Inflammatory macrophage treated with lipopolysaccharide for 4 hours (primary cell): ENCODE results near the gene CHP1.
"Not testable (repeated sequence)": the region's sequence is repeated elsewhere in the genome, so short reads cannot be mapped to it uniquely, and the experiment has no call there.

Experiments
- DNase-seq: peaks from one replicate; pipeline ENCODE4 v3.0.0-alpha.2; 2020

CHP1 gene

DNA sequence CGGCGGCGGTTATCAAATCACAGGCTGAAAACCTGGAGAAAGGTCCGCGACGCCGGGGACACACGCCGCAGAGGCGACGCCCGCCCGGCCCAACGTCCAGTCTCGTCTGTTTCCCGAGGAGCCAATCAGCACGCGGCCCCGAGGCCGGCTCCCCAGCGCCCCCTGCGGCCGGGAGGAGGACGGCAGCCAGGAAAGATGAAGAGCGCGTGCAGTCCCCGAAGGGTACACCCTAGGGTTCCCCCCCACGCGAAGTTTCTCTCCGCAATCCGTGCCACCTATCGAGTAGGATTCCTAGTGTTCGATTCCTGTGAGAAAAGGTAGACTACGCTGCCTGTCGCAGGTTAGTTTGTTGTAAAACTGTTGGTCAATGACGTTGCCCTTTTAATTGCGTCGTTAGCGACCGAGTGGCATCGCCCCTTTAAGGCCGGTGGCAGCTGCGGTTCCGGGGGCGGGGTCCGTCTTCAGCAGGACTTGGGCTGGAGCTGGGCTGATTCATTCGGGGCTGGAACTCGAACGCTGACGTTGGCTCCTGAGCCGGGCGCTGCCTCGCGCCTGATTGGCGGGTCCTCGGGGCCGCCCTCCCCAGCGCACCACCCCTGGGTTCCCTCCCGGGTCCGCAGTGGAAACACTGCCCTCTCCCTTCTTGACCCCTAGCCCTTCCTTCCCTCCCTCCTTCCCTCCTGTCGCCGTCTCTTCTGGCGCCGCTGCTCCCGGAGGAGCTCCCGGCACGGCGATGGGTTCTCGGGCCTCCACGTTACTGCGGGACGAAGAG, at the start of gene CHP1, which contains the start of gene EXD1:
CHP1 (plus strand) TSS at position 619 of the 772 bp plus-strand sequence; CDS start at position 734, 115 bp downstream.
EXD1 (minus strand) TSS at position 108 of the 772 bp plus-strand sequence. CDS start 4,182 bp downstream, outside the sequence.
- peak; percentile 99 for DNase-seq

DNA sequence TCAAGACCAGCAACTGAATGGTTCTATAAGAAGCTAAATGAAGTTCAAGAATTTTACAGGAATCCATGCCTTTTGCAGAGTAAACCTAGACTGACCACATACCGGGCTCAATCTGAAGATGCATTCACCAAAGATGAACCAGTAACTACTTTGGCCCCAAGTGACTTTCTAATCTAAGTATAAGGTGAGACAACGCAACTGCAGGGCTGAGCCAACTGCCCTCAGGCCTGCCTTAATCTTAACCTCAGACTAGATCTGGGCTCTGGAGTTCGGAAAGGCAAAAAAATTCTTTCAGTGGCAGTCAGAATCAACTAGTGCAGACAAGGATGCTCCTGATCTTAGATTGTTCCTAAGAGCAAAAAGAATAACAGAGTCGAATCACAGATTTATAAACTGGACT, 48.8 kb upstream of the CHP1 start:
- DNase-seq = no peak

DNA sequence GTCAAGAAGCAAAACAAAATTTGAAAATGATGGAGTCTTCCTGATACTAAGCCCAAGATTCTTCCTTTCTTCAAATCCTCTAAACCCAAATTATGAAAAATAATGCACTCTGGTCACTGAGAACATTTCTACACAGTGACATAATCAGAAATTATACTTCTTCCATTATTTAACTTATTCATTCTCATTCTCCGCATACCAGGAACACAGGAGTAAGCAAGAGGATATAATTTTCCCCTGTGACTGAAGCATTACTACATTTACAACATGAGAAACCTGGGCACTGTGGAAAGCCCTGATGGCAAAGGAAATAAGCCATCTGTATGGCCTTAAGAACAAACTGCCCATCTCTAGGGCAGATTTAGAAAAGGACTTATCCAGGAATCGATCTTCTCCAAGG, 47.5 kb upstream of the CHP1 start:
- no peak for DNase-seq

DNA sequence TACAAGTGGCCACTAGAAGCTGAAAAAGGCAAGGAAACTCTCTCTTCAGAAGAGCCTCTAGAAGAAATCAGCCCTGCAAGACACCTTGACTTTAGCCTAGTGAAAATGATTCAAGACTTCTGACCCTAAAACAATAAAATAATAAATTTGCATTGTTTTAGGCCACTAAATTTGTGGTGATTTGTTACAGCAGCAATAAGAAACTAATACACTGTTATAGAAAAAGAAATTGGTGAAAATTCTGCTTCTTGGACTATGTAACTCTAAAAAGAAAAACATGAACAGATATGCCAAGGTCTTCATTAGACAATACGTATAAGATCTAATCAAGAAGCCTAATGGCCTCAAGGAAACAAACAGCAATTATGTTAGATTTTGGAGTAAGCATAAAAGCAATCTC, 36.6 kb upstream of the CHP1 start:
- DNase-seq = no peak

DNA sequence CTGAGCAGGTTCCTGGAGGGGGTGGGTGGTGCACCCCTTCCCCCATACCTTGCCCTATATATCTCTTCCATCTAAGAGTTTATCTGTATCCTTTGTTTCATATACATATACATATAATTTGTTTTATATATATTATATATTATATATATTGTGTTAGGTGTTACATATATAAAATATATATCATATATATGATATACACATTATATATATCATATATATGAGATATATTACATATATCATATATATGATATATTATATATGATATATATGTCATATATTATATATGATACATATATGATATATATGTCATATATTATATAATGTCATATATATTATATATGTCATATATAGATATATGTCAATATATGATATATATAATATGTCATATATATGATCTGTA, 31.6 kb upstream of the CHP1 start:
- no peak for DNase-seq

DNA sequence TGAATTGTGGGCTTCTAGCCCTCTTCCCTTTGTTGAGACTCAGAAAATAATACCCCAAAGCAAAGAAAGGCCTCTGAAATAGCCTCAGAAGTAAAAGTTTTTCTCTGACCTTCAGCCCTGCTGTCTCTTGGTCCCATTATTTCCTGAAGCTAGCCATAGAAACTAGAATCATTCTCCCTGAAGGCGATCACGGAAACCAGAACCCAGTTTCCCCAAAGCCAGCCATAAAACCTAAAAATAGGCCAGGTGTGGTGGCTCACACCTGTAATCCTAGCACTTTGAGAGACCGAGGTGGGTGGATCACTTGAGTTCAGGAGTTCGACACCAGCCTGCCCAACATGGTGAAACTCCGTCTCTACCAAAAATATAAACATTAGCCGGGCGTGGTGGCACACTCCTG, 27.7 kb upstream of the CHP1 start:
- DNase-seq = no peak

DNA sequence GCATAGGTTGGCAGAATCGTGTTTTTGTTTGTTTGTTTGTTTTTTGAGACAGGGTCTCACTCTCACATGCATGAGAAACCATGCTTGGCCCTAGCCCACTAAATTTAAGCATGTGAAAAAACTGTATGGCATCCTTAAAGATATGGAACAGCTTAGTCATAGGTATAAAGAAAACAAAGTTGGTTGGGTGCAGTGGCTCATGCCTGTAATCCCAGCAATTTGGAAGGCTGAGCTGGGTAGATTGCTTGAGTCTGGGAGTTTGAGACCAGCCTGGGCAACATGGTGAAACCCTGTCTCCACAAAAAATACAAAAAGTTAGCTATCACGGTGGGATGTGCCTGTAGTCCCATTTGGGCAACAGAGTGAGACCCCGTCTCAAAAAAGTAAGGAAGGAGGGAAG, 25.8 kb upstream of the CHP1 start:
- no peak for DNase-seq

DNA sequence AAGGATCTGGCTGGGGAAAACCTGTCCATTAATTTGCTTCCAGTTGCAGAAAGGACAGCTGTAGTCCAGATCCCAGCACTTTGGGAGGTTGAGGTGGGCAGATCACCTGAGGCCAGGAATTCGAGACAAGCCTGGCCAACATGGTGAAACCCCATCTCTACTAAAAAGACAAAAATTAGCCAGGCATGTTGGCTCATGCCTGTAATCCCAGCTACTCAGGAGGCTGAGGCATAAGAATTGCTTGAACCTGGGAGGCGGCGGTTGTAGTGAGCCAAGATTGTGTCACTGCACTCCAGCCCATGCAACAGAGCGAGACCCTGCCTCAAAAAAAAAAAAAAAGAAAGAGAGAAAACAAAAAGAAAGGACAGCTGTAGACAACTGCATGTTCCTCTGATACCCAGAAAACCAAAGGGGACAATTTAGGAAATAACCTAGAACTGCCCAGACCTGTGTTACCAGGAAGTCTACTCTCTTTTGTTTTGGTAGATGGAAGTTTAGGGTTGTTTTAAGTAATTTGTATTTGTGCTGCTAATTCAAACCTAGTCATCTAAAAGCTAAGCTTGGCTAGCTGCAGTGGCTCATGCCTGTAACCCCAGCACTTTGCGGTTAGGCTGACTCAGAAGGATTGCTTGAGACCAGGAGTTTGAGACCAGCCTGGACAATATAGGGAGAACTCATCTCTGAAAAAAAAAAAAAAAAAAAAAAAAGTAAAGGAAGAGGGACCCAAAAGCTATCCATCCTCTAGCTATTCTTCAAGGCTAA, 23.2 kb upstream of the CHP1 start:
- DNase-seq = no peak

DNA sequence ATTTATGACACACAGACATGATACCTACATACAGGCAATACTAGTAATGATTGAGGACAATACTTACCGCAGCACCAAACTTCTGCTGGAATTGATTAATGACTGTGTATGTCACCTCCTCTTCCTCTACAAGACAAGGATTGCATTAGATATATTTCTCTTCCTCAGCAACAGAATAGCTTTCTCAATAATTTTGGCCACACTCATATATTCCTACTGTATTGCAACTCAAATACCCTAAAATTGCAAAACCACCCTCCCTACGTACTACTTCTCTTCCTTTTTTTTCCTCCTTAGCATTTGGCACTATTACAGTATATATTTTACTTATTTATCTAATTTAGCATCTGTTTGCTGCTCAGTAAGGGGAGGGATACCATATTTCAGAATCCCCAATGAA, 15.4 kb upstream of the CHP1 start:
- DNase-seq = peak; percentile 94

DNA sequence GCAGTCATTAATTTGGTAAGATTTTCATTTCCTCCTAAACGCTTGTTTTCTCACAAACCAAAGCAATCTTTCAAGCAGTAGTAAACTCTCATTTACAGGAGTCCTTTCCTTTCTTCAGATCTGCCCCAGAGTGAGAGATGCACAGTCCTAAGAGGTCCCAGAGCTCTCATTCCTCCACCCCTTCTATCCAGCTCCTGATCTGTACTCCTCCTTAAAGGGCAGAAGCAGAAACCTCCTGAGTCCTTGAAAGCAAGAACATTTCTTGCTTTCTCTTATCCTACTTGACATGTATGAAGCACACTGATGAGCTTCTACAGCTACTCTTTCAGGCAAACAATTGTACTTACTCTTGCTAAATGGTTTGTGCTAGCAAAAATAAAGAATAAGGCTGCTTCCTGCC, 12.2 kb upstream of the CHP1 start:
- DNase-seq = no peak

DNA sequence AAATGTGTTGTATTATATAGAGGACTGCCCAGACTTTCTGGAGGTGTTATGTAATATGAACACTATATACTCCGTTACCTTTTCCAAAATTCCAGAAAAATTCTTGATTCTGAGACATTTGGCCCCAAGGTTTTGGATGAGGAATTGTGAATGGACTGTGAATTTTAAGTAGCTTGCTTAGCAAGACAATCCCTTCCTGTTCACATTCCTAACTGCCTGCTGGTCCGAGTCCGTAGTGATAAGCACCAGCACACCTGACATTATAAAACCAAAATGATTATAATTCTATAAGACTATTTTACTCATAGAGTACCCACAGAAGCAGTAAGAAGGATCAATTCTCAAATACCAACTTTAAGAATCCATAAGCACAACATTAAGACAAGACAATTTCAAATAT, 11.7 kb upstream of the CHP1 start:
- no peak for DNase-seq

DNA sequence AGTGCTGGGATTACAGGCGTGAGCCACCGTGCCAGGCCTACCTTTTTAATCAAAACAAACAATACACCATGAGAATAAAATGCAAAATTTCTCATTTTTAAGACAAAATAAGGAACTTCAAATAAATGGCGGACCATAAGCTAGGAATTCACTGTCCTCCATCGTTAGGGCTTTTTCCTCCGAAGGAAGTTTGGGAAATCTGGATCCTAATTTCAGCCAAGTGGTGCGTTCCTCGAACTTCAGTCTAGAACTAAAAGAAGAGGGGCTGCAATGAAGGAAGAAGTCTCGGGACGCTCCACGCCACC, 771 bp upstream of the CHP1 start:
- DNase-seq = no peak

DNA sequence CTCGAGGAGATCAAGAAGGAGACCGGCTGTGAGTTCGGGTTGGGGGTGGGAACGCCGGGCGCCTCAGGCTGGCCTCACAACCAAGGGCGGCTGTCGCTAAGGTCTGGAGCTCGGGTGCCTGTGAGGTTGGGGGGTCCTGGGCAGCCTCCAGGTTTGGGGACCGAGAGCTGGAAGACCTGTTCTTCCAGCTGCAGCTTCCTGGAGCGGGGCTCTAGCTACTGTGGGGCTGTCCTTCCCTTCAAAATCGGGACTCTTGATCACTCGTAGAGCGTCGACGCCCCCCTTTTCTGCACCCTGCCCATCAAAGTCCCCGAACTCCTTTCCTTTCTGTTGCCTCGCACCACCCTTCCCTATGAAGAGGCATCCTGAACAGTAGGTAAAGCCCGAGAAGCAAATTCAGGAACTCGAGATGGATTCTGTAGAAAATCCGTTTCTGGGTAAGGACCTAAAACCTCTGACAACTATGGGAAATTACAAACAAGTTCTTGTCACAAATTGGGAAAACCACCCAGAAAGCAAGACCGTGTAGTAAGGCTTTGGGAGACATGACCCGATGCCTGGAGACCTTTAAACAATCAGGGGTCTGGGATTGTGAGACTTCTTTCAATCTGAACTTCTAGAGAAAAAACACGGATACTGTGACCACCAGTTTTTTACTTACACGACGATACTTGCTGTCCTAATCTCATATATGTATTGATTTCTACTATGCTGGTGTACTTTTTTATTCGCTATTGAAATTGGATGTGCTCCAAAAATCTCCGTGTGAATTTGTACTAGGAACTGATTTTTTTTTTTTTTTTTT, 556 bp downstream of the CHP1 start:
- DNase-seq = peak; percentile 6

DNA sequence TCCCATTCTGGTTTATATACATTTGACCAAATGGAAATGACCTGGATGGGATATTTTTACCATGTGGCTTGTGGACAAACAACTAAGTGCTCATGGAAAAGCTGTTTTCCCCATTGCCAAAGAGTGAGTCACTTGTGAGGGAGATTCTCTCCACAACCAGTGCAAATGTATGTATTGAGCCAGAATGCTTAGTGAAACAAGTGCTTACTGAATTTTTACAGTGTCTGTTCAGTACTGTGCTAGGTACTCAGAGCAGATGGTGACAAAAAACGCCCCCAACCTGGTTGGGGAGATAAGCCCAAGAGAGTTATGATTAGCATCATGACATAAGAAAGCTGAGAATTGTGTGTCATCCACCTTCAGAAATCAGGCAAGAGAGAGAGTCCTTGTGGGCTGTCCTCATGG, 2.3 kb downstream of the CHP1 start:
- peak; percentile 12 for DNase-seq

DNA sequence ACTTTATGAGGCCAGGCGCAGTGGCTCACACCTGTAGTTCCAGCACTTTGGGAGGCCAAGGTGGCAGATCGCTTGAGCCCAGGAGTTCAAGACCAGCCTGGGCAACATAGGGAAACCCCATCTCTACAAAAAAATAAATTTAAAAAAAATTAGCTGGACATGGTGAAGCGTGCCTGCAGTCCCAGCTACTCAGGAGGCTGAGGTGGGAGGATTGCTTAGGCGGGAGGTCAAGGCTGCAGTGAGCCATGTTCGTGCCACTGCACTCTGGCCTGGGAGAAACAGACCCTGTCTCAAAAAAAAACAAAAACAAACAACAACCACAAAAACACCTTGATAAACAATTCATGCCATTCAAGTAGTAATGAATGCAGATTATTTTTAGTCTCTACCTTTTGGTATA, 4.2 kb downstream of the CHP1 start:
- DNase-seq = not testable (repeated sequence)

DNA sequence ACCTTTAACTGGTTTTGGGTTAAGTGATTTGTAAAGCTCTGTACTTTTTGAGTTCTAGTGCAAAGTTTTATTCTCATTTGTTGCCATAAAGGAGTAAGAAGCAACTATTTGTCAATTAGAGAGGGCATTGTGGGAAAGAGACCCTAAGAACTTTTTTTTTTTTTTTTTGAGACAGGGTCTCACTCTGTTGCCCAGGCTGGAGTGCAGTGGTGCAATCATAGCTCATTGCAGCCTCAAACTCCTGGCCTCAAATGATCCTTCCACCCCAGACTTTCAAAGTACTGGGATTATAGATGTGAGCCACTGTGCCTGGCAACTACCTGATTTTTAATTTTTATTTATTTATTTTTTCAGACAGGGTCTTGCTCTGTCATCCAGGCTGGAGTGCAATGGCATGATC, 4.9 kb downstream of the CHP1 start:
- DNase-seq = no peak

DNA sequence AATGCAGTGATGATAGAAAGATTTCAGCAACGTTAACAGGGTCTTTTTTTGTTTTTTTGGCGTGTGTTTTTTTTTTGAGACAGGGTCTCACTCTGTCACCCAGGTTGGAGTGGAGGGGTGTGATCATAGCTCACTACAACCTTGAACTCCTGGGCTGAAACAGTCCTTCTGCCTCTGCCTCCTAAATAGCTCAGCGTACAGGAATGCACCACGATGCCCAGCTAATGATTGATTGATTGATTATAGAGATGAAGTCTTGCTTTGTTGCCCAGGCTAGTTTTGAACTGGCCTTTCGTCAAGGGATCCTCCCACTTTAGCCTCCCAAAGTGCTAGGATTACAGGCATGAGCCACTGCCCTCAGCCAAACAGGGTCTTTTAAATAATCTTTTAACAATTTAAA, 7.0 kb downstream of the CHP1 start:
- no peak for DNase-seq

DNA sequence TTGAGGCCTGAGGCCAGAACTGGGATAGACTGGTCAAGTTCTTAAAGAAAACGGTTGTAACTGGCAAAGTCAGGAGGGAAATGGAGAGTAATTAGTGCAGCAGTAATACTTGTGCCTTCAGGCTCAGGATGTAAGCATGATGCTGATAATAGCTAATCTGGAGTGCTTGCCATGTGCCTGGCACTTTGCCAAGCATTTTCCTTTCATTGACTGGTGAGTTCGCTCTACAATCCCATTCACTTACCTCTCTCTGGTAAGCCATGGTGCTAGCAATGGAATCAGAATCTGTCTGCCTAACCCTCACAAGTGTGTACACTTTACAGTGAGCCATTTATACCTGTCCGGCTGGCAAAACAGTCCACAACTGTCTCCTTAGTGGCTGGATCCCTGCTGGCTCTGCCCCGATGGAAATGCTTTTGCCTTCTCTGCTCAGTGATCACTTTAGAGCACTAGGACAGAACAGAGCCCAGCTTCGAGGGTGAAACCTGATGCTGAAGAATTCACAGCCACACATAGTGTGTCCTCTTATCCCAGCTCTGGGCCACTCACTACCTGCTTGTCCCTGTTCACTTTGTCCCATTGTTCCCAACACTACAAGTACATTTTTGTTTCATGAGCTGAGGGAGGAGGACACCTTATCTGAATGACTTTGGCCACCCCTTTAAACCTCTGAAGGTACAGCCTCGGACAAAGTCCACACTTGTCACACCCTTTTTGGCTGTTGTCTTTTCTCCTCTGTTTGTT, 10.3 kb downstream of the CHP1 start:
- no peak for DNase-seq

DNA sequence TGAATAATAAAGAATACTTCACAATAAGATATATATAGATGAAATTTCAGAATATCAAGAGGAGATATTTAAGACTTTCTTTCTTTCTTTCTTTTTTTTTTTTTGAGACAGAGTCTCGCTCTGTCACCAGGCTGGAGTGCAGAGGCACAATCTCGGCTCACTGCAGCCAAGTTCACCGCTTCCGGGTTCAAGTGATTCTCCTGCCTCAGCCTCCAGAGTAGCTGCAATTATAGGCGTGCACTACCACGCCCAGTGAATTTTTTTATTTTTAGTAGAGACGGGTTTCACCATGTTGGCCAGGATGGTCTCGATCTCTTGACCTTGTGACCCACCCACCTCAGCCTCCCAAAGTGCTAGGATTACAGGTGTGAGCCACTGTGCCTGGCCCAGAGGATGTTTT, 19.7 kb downstream of the CHP1 start:
- not testable (repeated sequence) for DNase-seq

DNA sequence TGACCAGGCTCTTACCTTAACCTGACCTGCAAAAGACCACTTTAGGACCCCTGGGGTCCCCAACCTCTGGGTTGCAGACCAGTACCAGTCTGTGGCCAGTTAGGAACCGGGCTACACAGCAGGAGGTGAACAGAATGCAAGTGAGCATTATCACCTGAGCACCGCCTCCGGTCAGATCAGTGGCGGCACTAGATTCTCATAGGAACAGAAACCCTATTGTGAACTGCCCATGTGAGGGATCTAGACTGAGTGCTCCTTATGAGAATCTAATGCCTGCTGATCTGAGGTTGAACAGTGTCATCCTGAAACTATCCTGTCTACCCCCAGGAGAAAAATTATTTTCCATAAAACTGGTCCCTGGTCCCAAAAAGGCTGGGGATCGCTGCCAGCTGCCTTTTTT, 20.3 kb downstream of the CHP1 start:
- no peak for DNase-seq

DNA sequence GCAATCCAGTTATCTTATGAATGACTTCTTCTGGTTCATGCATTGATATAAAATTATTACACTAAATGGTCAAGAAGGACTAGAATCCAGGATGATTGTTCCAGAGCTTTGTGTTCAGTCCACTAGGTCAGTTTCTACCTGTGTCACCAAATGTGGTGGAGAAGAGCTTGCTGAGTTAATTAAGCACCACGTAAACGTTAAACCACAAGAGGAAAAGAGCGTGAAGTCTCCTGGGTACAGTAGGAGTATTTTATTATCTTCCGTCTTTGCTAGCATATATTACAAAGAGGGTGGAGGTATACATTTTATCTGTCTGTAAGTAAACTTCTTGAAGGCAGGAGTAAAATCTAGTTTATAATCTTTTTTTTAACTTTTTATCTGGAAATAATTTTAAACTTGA, 23.5 kb downstream of the CHP1 start:
- DNase-seq = no peak

DNA sequence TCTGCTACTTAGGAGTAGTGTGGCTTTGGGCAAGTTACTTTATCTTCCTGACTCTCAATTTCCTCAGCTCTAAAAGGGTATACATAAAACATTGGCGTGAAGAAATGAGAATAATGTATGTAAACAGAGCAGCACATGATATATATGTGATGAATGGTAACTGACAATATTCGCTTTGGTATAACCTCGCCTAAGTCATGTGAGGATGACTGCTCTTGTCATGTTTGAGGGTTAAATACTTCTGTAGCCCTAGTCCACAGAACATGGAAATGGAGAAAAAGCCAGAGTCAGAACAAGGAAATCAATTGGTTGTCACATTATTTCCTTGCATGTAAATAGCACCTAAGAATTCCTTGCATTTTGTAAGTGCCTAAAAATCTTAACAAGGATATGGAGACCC, 25.0 kb downstream of the CHP1 start:
- DNase-seq = peak; percentile 8

DNA sequence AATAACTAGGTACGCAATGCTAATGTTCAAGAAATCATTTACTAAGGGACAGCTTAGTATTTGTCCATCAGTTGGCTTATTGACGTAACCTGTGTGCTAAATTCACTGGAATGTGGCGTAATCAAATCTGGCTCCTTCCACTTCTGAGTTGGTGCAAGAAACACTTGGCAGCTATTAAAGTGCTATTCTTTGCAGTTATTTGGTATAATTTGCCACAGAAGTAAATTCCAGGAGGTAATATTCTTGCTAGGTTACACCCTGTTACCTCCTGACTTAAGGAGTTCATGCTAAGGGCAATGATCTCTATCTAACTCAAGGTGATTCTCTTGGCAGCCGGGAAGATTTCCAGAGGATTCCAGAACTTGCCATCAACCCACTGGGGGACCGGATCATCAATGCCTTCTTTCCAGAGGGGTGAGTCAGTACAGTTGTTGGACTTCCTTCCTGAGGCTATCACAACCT, 25.5 kb downstream of the CHP1 start:
- peak; percentile 73 for DNase-seq
